CD4-positive, alpha-beta T cell treated with Interleukin-10 for 1 hour (primary cell): Measurements from ENCODE around the gene MARCHF7.
"Not testable (repeated sequence)": the region's sequence is repeated elsewhere in the genome, so short reads cannot be mapped to it uniquely, and the experiment has no call there.

Experiments used
- DNase-seq: peaks from one replicate; pipeline ENCODE4 v3.0.0-alpha.2; 2020

MARCHF7 gene

GRCh38 chr2:159722580-159722979, 10.3 kb downstream of the MARCHF7 start:
- no peak for DNase-seq

- DNase-seq = not testable (repeated sequence)
These were observed 12.7 kb downstream of the MARCHF7 start for GRCh38 chr2:159724795-159725572.

- DNase-seq = no peak
These were observed 13.4 kb downstream of the MARCHF7 start for GRCh38 chr2:159725713-159726112.

GRCh38 chr2:159728629-159729028, 16.3 kb downstream of the MARCHF7 start:
- no peak for DNase-seq

GRCh38 chr2:159735648-159736047, 23.3 kb downstream of the MARCHF7 start:
- no peak for DNase-seq

GRCh38 chr2:159736048-159736447, 23.7 kb downstream of the MARCHF7 start:
- DNase-seq = no peak

- no peak for DNase-seq
These were observed 25.1 kb downstream of the MARCHF7 start for GRCh38 chr2:159737292-159737916.

- DNase-seq = no peak
These were observed 25.6 kb downstream of the MARCHF7 start for GRCh38 chr2:159737917-159738296.

- no peak for DNase-seq
These were observed 26.4 kb downstream of the MARCHF7 start for GRCh38 chr2:159738509-159739390.

- DNase-seq = no peak
These were observed 30.5 kb downstream of the MARCHF7 start for GRCh38 chr2:159742846-159743245.

- no peak for DNase-seq
These were observed 32.1 kb downstream of the MARCHF7 start for GRCh38 chr2:159744363-159744762.

- DNase-seq = not testable (repeated sequence)
These were observed 32.9 kb downstream of the MARCHF7 start for GRCh38 chr2:159745237-159745636.

GRCh38 chr2:159748089-159748488, 35.8 kb downstream of the MARCHF7 start:
- no peak for DNase-seq

GRCh38 chr2:159750873-159751272, 38.6 kb downstream of the MARCHF7 start:
- no peak for DNase-seq

GRCh38 chr2:159753797-159754196, 41.5 kb downstream of the MARCHF7 start:
- no peak for DNase-seq

- no peak for DNase-seq
These were observed 42.7 kb downstream of the MARCHF7 start for GRCh38 chr2:159755014-159755413.

GRCh38 chr2:159755788-159756187, 43.5 kb downstream of the MARCHF7 start:
- DNase-seq = no peak

- no peak for DNase-seq
These were observed 45.9 kb downstream of the MARCHF7 start for GRCh38 chr2:159758239-159758638.

- no peak for DNase-seq
These were observed 46.4 kb downstream of the MARCHF7 start for GRCh38 chr2:159758686-159759085.

GRCh38 chr2:159759577-159759976, 47.3 kb downstream of the MARCHF7 start:
- DNase-seq = no peak

GRCh38 chr2:159760326-159760725, 48.0 kb downstream of the MARCHF7 start:
- DNase-seq = no peak

- no peak for DNase-seq
These were observed 49.8 kb downstream of the MARCHF7 start for GRCh38 chr2:159762075-159762474.
